ENCODE data around the gene SMCO4.
"Not testable (repeated sequence)": the region's sequence is repeated elsewhere in the genome, so short reads cannot be mapped to it uniquely, and the experiment has no call there.

Gene SMCO4

GRCh38 chr11:93540337-93540736, 2.9 kb downstream of the SMCO4 start:
- no peak for TF ChIP-seq CTCF (IDR thresholded peaks at IDR 0.05; ENCODE audit: control insufficient read depth, insufficient read depth, low read depth, low read length, missing control alignments)
- DNase-seq (ENCODE audit: low read depth): no peak
- H3K4me3 ChIP-seq (ENCODE audit: control insufficient read depth, low read depth, low read length): no peak overlapping the region

GRCh38 chr11:93537767-93538261, 5.4 kb downstream of the SMCO4 start:
- no peak overlapping the region for H3K4me3 ChIP-seq (ENCODE audit: control insufficient read depth, low read depth, low read length)
- TF ChIP-seq CTCF (IDR thresholded peaks at IDR 0.05; ENCODE audit: control insufficient read depth, insufficient read depth, low read depth, low read length, missing control alignments): no peak
- no peak for DNase-seq (ENCODE audit: low read depth)

- no peak for DNase-seq (ENCODE audit: low read depth)
- no peak for TF ChIP-seq CTCF (IDR thresholded peaks at IDR 0.05; ENCODE audit: control insufficient read depth, insufficient read depth, low read depth, low read length, missing control alignments)
- H3K4me3 ChIP-seq (ENCODE audit: control insufficient read depth, low read depth, low read length): no peak overlapping the region
Measured at GRCh38 chr11:93537049-93537448, 6.1 kb downstream of the SMCO4 start.

GRCh38 chr11:93536101-93536861, 6.9 kb downstream of the SMCO4 start:
- no peak for DNase-seq (ENCODE audit: low read depth)
- no peak overlapping the region for H3K4me3 ChIP-seq (ENCODE audit: control insufficient read depth, low read depth, low read length)
- TF ChIP-seq CTCF (IDR thresholded peaks at IDR 0.05; ENCODE audit: control insufficient read depth, insufficient read depth, low read depth, low read length, missing control alignments): no peak

GRCh38 chr11:93535578-93535977, 7.6 kb downstream of the SMCO4 start:
- H3K4me3 ChIP-seq (ENCODE audit: control insufficient read depth, low read depth, low read length); DNase-seq (ENCODE audit: low read depth): not testable (repeated sequence)

- H3K4me3 ChIP-seq (ENCODE audit: control insufficient read depth, low read depth, low read length): no peak overlapping the region
- no peak for TF ChIP-seq CTCF (IDR thresholded peaks at IDR 0.05; ENCODE audit: control insufficient read depth, insufficient read depth, low read depth, low read length, missing control alignments)
- no peak for DNase-seq (ENCODE audit: low read depth)
Measured at GRCh38 chr11:93532806-93533205, 10.4 kb downstream of the SMCO4 start.

GRCh38 chr11:93532281-93532789, 10.9 kb downstream of the SMCO4 start:
- no peak overlapping the region for H3K4me3 ChIP-seq (ENCODE audit: control insufficient read depth, low read depth, low read length)
- no peak for TF ChIP-seq CTCF (IDR thresholded peaks at IDR 0.05; ENCODE audit: control insufficient read depth, insufficient read depth, low read depth, low read length, missing control alignments)
- DNase-seq (ENCODE audit: low read depth): no peak
